ENCODE measurements around the gene CAMKV.
"Not testable (repeated sequence)": the region's sequence is repeated elsewhere in the genome, so short reads cannot be mapped to it uniquely, and the experiment has no call there.

Gene CAMKV

GRCh38 chr3:49840388-49840787 lies 29.3 kb downstream of the CAMKV start:
- no peak for TF ChIP-seq CTCF (IDR thresholded peaks at IDR 0.05; ENCODE audit: insufficient read depth, low read depth, low read length, missing control alignments)
- no peak overlapping the region for H3K4me3 ChIP-seq (ENCODE audit: low read depth, low read length)
- DNase-seq (ENCODE audit: low read depth), result no peak

DNA sequence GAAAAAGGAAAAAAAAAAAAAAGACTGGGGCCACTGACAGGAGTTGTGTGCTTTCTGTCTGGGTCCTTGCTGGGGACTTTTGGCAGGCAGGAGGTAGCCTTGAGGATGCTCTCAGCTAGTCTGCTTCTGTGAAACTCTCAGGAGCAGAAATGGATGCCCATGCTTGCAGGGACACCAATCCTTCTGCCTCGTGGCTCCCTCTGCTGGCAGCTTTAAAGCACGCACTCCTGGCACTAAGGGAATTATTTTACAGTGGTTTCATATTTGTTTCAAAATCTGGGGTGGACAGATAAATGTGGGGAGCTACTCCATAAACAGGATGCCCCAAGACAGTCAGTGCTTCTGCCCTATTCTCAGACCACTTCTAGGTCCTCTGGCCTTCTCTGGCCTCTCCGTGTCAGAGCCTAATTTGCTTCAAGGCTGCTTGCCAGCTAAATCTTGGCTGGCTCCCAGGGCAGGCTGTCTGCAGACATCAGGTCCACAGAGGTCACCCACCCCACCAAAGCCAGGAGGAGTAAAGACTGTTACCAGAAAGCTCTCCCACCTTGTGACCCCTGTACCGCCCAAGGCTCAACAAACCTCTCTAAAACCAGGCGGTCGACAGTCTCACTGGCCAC lies 30.4 kb downstream of the CAMKV start:
- TF ChIP-seq CTCF (IDR thresholded peaks at IDR 0.05; ENCODE audit: insufficient read depth, low read depth, low read length, missing control alignments), result peak; percentile 84
- H3K4me3 ChIP-seq (ENCODE audit: low read depth, low read length), result no peak overlapping the region
- peak; percentile 87 for DNase-seq (ENCODE audit: low read depth)

GRCh38 chr3:49831341-49831740 lies 38.4 kb downstream of the CAMKV start:
- no peak overlapping the region for H3K4me3 ChIP-seq (ENCODE audit: low read depth, low read length)
- no peak for DNase-seq (ENCODE audit: low read depth)

GRCh38 chr3:49826016-49826415 lies 43.7 kb downstream of the CAMKV start:
- no peak for DNase-seq (ENCODE audit: low read depth)
- H3K4me3 ChIP-seq (ENCODE audit: low read depth, low read length), result no peak overlapping the region
- TF ChIP-seq CTCF (IDR thresholded peaks at IDR 0.05; ENCODE audit: insufficient read depth, low read depth, low read length, missing control alignments), result no peak

More at GRCh38 chr3:49831341-49831740, 38.4 kb downstream of the CAMKV start:
- no peak for TF ChIP-seq CTCF (IDR thresholded peaks at IDR 0.05; ENCODE audit: insufficient read depth, low read depth, low read length, missing control alignments)

GRCh38 chr3:49823131-49823530 lies 46.6 kb downstream of the CAMKV start:
- DNase-seq (ENCODE audit: low read depth); H3K4me3 ChIP-seq (ENCODE audit: low read depth, low read length): not testable (repeated sequence)

DNA sequence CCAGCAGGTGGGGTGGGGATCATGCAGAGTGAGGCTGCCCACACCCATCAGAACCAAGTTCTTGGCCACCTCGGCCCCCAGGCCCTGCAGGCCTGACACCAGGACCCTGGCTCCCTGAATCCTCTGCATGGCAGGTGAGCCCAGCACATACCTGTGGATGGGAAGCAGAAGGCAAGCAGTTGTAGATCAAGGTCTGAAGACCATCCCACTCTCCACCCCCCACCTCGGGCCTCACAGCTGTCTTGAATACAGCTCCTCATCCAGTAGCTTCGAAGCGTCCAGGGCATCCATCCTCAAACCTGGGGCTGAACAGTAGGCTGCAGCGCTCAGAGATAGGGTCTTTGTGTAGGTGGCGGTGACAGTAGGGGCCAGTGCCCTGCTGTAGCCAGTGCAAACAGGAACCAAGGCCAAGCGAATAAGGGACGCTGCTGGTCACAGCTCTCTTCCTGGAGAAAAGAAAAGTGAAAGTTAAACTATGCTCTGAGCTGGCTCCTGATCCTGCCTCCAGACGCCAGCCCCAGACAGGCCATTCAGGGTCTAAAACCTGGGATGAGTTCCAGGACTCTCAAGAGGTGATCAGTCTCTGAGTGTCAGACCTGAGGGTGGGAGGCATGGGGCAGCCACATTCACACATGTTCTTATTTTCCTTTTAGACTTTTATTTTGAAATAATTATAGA lies 56.1 kb downstream of the CAMKV start, which contains the start of gene UBA7:
UBA7 (minus strand) TSS at position 457 of the 678 bp plus-strand sequence; CDS start at position 291, 166 bp downstream.
- peak; percentile 69 for DNase-seq (ENCODE audit: low read depth)
- peak within 1 kb of the TSS; percentile 84 for H3K4me3 ChIP-seq (ENCODE audit: low read depth, low read length)

More for the DNA sequence above, 56.1 kb downstream of the CAMKV start, which contains the start of gene UBA7:
- no peak for TF ChIP-seq CTCF (IDR thresholded peaks at IDR 0.05; ENCODE audit: insufficient read depth, low read depth, low read length, missing control alignments)

Data from GM12865 (cell line).